K562 (cell line): ENCODE results near the gene PCNX2. TPM values are rescaled to one million over a fixed set of nuclear protein-coding genes. Genes with fewer than 3 reads are reported as not detected.

Source experiments
- ATAC-seq: fragments of 200-7000 bp; cut with Tn5 transposase; 3 replicates; pipeline ENCODE4 v1.9.1; 2020; ENCODE audit warnings: moderate library complexity
- BruUV-seq: library from RNA; stranded (reverse); fragments of 400-500 nt; replicated peaks from 2 replicates; lab custom pipeline; 2021; lab: Mats Ljungman, UMichigan
- CTCF ChIA-PET: fragments of 300-600 bp; formaldehyde crosslinking; extraction: SDS; loops from one replicate; lab custom pipeline; 2021; ENCODE audit warnings: low intra/inter-chr PET ratio; lab: Yijun Ruan, JAX
- POLR2A ChIA-PET: fragments of 300-600, 350-650 bp; sonication (Branson Sonifier 250); formaldehyde crosslinking; extraction: SDS; loops from one replicate; lab custom pipeline; 2021; ENCODE audit warnings: antibody characterized with exemption, inconsistent platforms; lab: Yijun Ruan, JAX
- DNase-seq, 4 experiments: peaks; one replicate each; pipeline versions ENCODE4 v3.0.0 to v3.0.0-alpha.2; 2011 to 2018; ENCODE audit warnings: low spot score in 3 of 4, mixed read lengths in 3 of 4; ENCODE audit errors: extremely low read depth in 1 of 4
- FAIRE-seq: peaks from 2 replicates; lab custom pipeline; 2011; peaks lifted over from hg19 to GRCh38; lab: Jason Lieb, UNC
- H2AFZ ChIP-seq: 2 replicates; pipeline ENCODE4 v1.6.0; 2011; ENCODE audit warnings: low read depth, low read length, control low read depth, inconsistent platforms
- H3K27ac ChIP-seq: fragments of 200-600 bp; 3 replicates; pipeline ENCODE4 v1.8.0; 2011; ENCODE audit warnings: low read depth, mild to moderate bottlenecking, control low read depth, inconsistent platforms, low read length, moderate library complexity, mixed read lengths; ENCODE audit errors: extremely low read depth
- H3K27me3 ChIP-seq, 2 experiments: fragments of 300-600 bp in 1 of 2; 2 replicates in 1 of 2; 3 replicates in 1 of 2; pipeline versions ENCODE4 v1.6.0 to v1.8.0; 2011; ENCODE audit warnings: inconsistent platforms in 2 of 2, low read length in 2 of 2, mild to moderate bottlenecking in 1 of 2, mixed read lengths in 1 of 2, moderate library complexity in 1 of 2; ENCODE audit not compliant: control insufficient read depth in 2 of 2, insufficient read depth in 2 of 2
- H3K36me3 ChIP-seq: fragments of 300-600 bp; 3 replicates; pipeline ENCODE4 v1.8.0; 2011; ENCODE audit warnings: mild to moderate bottlenecking, low read length, inconsistent platforms; ENCODE audit not compliant: control insufficient read depth, insufficient read depth
- H3K4me1 ChIP-seq, 2 experiments: fragments of 200-600 bp in 1 of 2; replicated peaks in 1 of 2; 2 replicates in 1 of 2; 3 replicates in 1 of 2; pipeline versions ENCODE4 v1.5.1 to v1.8.0; 2011; ENCODE audit warnings: inconsistent platforms in 2 of 2, low read length in 2 of 2, mild to moderate bottlenecking in 1 of 2, mixed read lengths in 1 of 2, moderate library complexity in 1 of 2; ENCODE audit not compliant: control insufficient read depth in 2 of 2, insufficient read depth in 2 of 2
- H3K4me2 ChIP-seq: 2 replicates; pipeline ENCODE4 v1.6.1; 2011; ENCODE audit warnings: low read length, control low read depth, inconsistent platforms, mixed read lengths; ENCODE audit not compliant: insufficient read depth
- H3K4me3 ChIP-seq: fragments of 200-600 bp; sonication (generic), shearing (Covaris generic); 2 replicates; pipeline ENCODE4 v1.5.1; 2016; ENCODE audit warnings: control low read depth, inconsistent platforms
- H3K79me2 ChIP-seq: fragments of 200-600 bp; 3 replicates; pipeline ENCODE4 v1.8.0; 2011; ENCODE audit warnings: low read length, inconsistent platforms; ENCODE audit not compliant: control insufficient read depth, insufficient read depth
- H3K9ac ChIP-seq, 2 experiments: 2 replicates each; pipeline versions ENCODE4 v1.6.0 to v1.6.1; 2011; ENCODE audit warnings: low read depth in 2 of 2, low read length in 2 of 2, control low read depth in 1 of 2, inconsistent platforms in 1 of 2, mild to moderate bottlenecking in 1 of 2, mixed read lengths in 1 of 2; ENCODE audit not compliant: insufficient read depth in 1 of 2
- H3K9me1 ChIP-seq: one replicate; pipeline ENCODE4 v1.6.0; 2011; ENCODE audit warnings: inconsistent platforms, mild to moderate bottlenecking, low read length, moderate library complexity; ENCODE audit not compliant: control insufficient read depth, insufficient read depth
- H3K9me3 ChIP-seq: replicated peaks from 2 replicates; pipeline ENCODE4 v1.5.1; 2011; ENCODE audit warnings: low read depth, low read length, inconsistent platforms; ENCODE audit not compliant: control insufficient read depth, insufficient read depth
- H4K20me1 ChIP-seq: replicated peaks from 2 replicates; pipeline ENCODE4 v1.6.1; 2011; ENCODE audit warnings: low read length, inconsistent platforms, mixed read lengths; ENCODE audit not compliant: control insufficient read depth, insufficient read depth
- BMI1 ChIP-seq: fragments of 150-350 bp; IDR thresholded peaks from 2 replicates; pipeline ENCODE4 v1.6.1; 2014; ENCODE audit warnings: low read length
- FIP1L1 ChIP-seq: fragments of 200-400 bp; formaldehyde crosslinking; IDR thresholded peaks from 2 replicates; pipeline ENCODE4 v1.6.1; 2018; ENCODE audit warnings: mild to moderate bottlenecking, low read depth, low read length; ENCODE audit not compliant: poor library complexity, severe bottlenecking
- FUS ChIP-seq: fragments of 200-400 bp; formaldehyde crosslinking; optimal IDR thresholded peaks from 2 replicates; pipeline ENCODE3; 2017; ENCODE audit warnings: low read depth, low read length
- L3MBTL2 ChIP-seq: fragments of 450-650 bp; IDR thresholded peaks from 2 replicates; pipeline ENCODE4 v1.6.1; 2016; ENCODE audit warnings: mild to moderate bottlenecking, moderate library complexity
- MTA3 ChIP-seq: fragments of 450-650 bp; formaldehyde crosslinking; IDR thresholded peaks from 2 replicates; pipeline ENCODE4 v1.6.1; 2017; ENCODE audit warnings: mild to moderate bottlenecking, borderline replicate concordance
- MTF1 ChIP-seq: fragments of 250-450 bp; sonication (Bioruptor Pico); IDR thresholded peaks from 2 replicates; pipeline ENCODE4 v1.9.0; 2021; ENCODE audit warnings: moderate library complexity, mild to moderate bottlenecking, inconsistent platforms, borderline replicate concordance
- PCBP1 ChIP-seq: fragments of 200-400 bp; formaldehyde crosslinking; IDR thresholded peaks from 2 replicates; pipeline ENCODE4 v1.6.1; 2018; ENCODE audit warnings: mild to moderate bottlenecking, low read depth, low read length; ENCODE audit not compliant: poor library complexity, severe bottlenecking
- RBFOX2 ChIP-seq: fragments of 200-400 bp; formaldehyde crosslinking; IDR thresholded peaks from 2 replicates; pipeline ENCODE4 v1.6.1; 2017; ENCODE audit warnings: low read depth, mild to moderate bottlenecking, low read length, moderate library complexity
- RUNX1 ChIP-seq: sonication (generic); IDR thresholded peaks from 2 replicates; pipeline ENCODE4 v1.6.1; 2016; ENCODE audit warnings: antibody characterized with exemption, low read depth
- SRSF7 ChIP-seq: fragments of 200-400 bp; formaldehyde crosslinking; optimal IDR thresholded peaks from 2 replicates; pipeline ENCODE3; 2017; ENCODE audit warnings: mild to moderate bottlenecking, low read depth, low read length
- TOE1 ChIP-seq, 2 experiments: fragments of 450-650 bp in 1 of 2; sonication (generic) in 1 of 2; formaldehyde crosslinking in 1 of 2; IDR thresholded peaks; 2 replicates each; pipeline versions ENCODE4 v1.7.1 to v1.8.0; 2016 to 2022; ENCODE audit warnings: borderline replicate concordance in 2 of 2, mild to moderate bottlenecking in 2 of 2, antibody characterized with exemption in 1 of 2, inconsistent platforms in 1 of 2, low read depth in 1 of 2, missing genetic modification reagents in 1 of 2, moderate library complexity in 1 of 2
- TRIM24 ChIP-seq, 2 experiments: fragments of 450-650 bp; IDR thresholded peaks; 2 replicates each; pipeline ENCODE4 v1.6.1; 2016
- ZBTB33 ChIP-seq: sonication (generic); formaldehyde crosslinking; IDR thresholded peaks from 2 replicates; pipeline ENCODE4 v1.8.1; 2023; ENCODE audit warnings: mild to moderate bottlenecking, missing genetic modification reagents
- ZFP30 ChIP-seq: fragments of 250-450 bp; sonication (Bioruptor Pico); IDR thresholded peaks from 2 replicates; pipeline ENCODE4 v1.8.0; 2022; ENCODE audit warnings: moderate library complexity, mild to moderate bottlenecking, inconsistent platforms, borderline replicate concordance
- ZNF3 ChIP-seq: fragments of 250-450 bp; sonication (Bioruptor Pico); IDR thresholded peaks from 2 replicates; pipeline ENCODE4 v1.5.0; 2021; ENCODE audit warnings: mild to moderate bottlenecking, moderate library complexity
- WGBS: fragments of 100-300 bp; shearing (Covaris generic); methylation state at CpG from one replicate; pipeline ENCODE4 v1.1.6; 2016; ENCODE audit warnings: low coverage, mixed read lengths; ENCODE audit not compliant: insufficient coverage; ENCODE audit errors: missing lambda C conversion rate; 5-methylcytosine and 5-hydroxymethylcytosine counted together
- in situ Hi-C: fragments of 300-500 bp; cut with MboI; formaldehyde crosslinking; loops from 4 replicates; pipeline ENCODE4 v1.15.0; 2018; ENCODE audit warnings: inconsistent platforms, mixed read lengths
- intact Hi-C: fragments of 100-400 bp; cut with micrococcal nuclease; formaldehyde crosslinking; loops from 2 replicates; pipeline ENCODE4 v1.14.2; 2022
- polyA plus RNA-seq, 8 experiments: library from polyadenylated mRNA; depleted of rRNA in 4 of 8; stranded (reverse) in 5 of 8; unstranded in 3 of 8; fragments of >200 nt; fragmentation: Nextera tagmentation in 2 of 8; fragmentation: Illumina TruSeq in 1 of 8; extraction: Ambion mirVana in 2 of 8; extraction: Trizol in 1 of 8; gene quantifications; 2 replicates each; pipeline versions ENCODE4 v1.2.1 to v1.2.3, GENCODE V29; 2011 to 2014; ENCODE audit warnings: inconsistent platforms in 1 of 8, missing spikeins in 1 of 8
- total RNA-seq, 7 experiments: library from RNA; depleted of rRNA in 6 of 7; stranded (reverse); fragments of >200 nt in 6 of 7; fragmentation: Illumina TruSeq in 2 of 7; extraction: Trizol in 2 of 7; gene quantifications; 2 replicates each; pipeline versions ENCODE4 v1.2.1 to v1.2.3, GENCODE V29; 2011 to 2021; ENCODE audit warnings: low replicate concordance in 1 of 7
- TF ChIP-seq, protein P1 (sequence below): sonication (generic); formaldehyde crosslinking; IDR thresholded peaks from 2 replicates; pipeline ENCODE4 v1.8.0; 2022; ENCODE audit warnings: missing genetic modification reagents, mild to moderate bottlenecking, borderline replicate concordance

PCNX2 gene
- total and polyA plus RNA-seq, 9 of the 15 experiments (the other 6 are each of a cell fraction or from before 2014, with no cell fraction given), result 0.07 to 0.33 TPM; not detected in 7

DNA sequence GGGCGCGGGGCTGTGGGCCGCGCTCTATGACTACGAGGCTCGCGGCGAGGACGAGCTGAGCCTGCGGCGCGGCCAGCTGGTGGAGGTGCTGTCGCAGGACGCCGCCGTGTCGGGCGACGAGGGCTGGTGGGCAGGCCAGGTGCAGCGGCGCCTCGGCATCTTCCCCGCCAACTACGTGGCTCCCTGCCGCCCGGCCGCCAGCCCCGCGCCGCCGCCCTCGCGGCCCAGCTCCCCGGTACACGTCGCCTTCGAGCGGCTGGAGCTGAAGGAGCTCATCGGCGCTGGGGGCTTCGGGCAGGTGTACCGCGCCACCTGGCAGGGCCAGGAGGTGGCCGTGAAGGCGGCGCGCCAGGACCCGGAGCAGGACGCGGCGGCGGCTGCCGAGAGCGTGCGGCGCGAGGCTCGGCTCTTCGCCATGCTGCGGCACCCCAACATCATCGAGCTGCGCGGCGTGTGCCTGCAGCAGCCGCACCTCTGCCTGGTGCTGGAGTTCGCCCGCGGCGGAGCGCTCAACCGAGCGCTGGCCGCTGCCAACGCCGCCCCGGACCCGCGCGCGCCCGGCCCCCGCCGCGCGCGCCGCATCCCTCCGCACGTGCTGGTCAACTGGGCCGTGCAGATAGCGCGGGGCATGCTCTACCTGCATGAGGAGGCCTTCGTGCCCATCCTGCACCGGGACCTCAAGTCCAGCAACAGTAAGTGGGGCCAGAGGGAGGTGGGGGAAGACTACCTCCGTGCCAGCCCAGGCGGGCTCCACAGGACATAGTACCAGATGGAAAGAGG is 32.8 kb upstream of the PCNX2 start:
- H3K9me1 ChIP-seq, result no peaks in the 10 kb centered on the region
- H3K4me2 ChIP-seq, result peak overlapping the region; percentile 71
- ChIA-PET POLR2A (interaction anchor here (0.6 kb wide), 1 partner anchor 11 kb away, joined by 3 read pairs; no protein-coding TSS in a partner anchor), CTCF (interaction anchor here (0.6 kb wide), 1 partner anchor 783 kb away, joined by 3 read pairs; no protein-coding TSS in a partner anchor)
- no TSS peak for BruUV-seq
- peak overlapping the region; percentile 43 to 95; a peak in 3 of 4 replicates for H3K9ac ChIP-seq
- no peak for FAIRE-seq
- H3K27ac ChIP-seq, result no peak overlapping the region
- peak in 3 of 4 experiments; percentile 11 to 23 (median 21) for DNase-seq
- H3K4me3 ChIP-seq, result peak overlapping the region; percentile 46
- H4K20me1 ChIP-seq, result peaks cover 4% of the 10 kb centered on the region; the same call in 1 of the 2 replicates
- no peaks in the 10 kb centered on the region for H3K36me3 ChIP-seq
- H2AFZ ChIP-seq, result peak overlapping the region; percentile 92
- peaks cover 2 to 5% of the 10 kb centered on the region in 2 experiments; a peak in 2 of 5 replicates for H3K27me3 ChIP-seq
- 72% methylated on average over 27 of the region's 96 CpGs for WGBS
- intact Hi-C loops (no loop called here), in situ Hi-C loops (no loop called here)
- H3K9me3 ChIP-seq, result no peaks in the 10 kb centered on the region
- ATAC-seq, result no peak; the same call in 2 of the 3 replicates
- peaks cover 0 to 18% of the 10 kb centered on the region in 2 experiments; a peak in 4 of 5 replicates for H3K4me1 ChIP-seq
- H3K79me2 ChIP-seq, result no peaks in the 10 kb centered on the region
- TF ChIP-seq L3MBTL2, result peak; percentile 29; the same call in 1 of the 2 replicates
- TF ChIP-seq ZNF3, result no peak
- TF ChIP-seq MTF1 (CRISPR knock-in tag), result no peak
- TF ChIP-seq FIP1L1, result peak; percentile 26
- 0 out of 2 replicates have a peak, but pooled peaks have one; percentile 8 for TF ChIP-seq MTA3
- no peak for TF ChIP-seq BMI1
- peak; percentile 1 for TF ChIP-seq FUS
- TF ChIP-seq RBFOX2, result 0 out of 2 replicates have a peak, but pooled peaks have one; percentile 9
- no peak for TF ChIP-seq RUNX1
- no peak for TF ChIP-seq ZFP30
- no peak for TF ChIP-seq SRSF7
- no peak for TF ChIP-seq TOE1 (IDR thresholded peaks at IDR 0.05; ENCODE audit: borderline replicate concordance)
- TF ChIP-seq TOE1 (CRISPR knock-in tag; IDR thresholded peaks at IDR 0.05; ENCODE audit: borderline replicate concordance, low read depth), result no peak
- peak; percentile 25 for TF ChIP-seq PCBP1
- peak; percentile 65 for TF ChIP-seq ZBTB33 (CRISPR knock-in tag)
- no peak for TF ChIP-seq TRIM24 (IDR thresholded peaks at IDR 0.05)
- TF ChIP-seq, protein P1, sequence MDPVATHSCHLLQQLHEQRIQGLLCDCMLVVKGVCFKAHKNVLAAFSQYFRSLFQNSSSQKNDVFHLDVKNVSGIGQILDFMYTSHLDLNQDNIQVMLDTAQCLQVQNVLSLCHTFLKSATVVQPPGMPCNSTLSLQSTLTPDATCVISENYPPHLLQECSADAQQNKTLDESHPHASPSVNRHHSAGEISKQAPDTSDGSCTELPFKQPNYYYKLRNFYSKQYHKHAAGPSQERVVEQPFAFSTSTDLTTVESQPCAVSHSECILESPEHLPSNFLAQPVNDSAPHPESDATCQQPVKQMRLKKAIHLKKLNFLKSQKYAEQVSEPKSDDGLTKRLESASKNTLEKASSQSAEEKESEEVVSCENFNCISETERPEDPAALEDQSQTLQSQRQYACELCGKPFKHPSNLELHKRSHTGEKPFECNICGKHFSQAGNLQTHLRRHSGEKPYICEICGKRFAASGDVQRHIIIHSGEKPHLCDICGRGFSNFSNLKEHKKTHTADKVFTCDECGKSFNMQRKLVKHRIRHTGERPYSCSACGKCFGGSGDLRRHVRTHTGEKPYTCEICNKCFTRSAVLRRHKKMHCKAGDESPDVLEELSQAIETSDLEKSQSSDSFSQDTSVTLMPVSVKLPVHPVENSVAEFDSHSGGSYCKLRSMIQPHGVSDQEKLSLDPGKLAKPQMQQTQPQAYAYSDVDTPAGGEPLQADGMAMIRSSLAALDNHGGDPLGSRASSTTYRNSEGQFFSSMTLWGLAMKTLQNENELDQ, result no peak
